SK-N-SH (cell line): ENCODE results near the gene LRMDA.

ENCODE experiments used
- EP300 ChIP-seq, 2 experiments: IDR thresholded peaks; 2 replicates each; pipeline versions ENCODE4 v1.4.0 to v1.6.1; 2012; ENCODE audit warnings: borderline replicate concordance in 1 of 2, low read depth in 1 of 2, low read length in 1 of 2
- EZH2phosphoT487 ChIP-seq: fragments of 200-600 bp; sonication (generic); IDR thresholded peaks from 2 replicates; pipeline ENCODE4 v1.6.1; 2017; ENCODE audit warnings: low read depth, mixed run types, mild to moderate bottlenecking, antibody characterized with exemption, moderate library complexity, borderline replicate concordance
- FOSL2 ChIP-seq: IDR thresholded peaks from 2 replicates; pipeline ENCODE4 v1.4.0; 2012; ENCODE audit warnings: low read depth, mild to moderate bottlenecking, moderate library complexity, borderline replicate concordance
- GABPA ChIP-seq: IDR thresholded peaks from 2 replicates; pipeline ENCODE4 v1.4.0; 2012; ENCODE audit warnings: low read depth, mild to moderate bottlenecking
- POLR2AphosphoS5 ChIP-seq: IDR thresholded peaks from 2 replicates; pipeline ENCODE4 v1.6.1; 2012; ENCODE audit warnings: low read depth, low read length
- RFX5 ChIP-seq: IDR thresholded peaks from 2 replicates; pipeline ENCODE4 v1.6.1; 2012; ENCODE audit warnings: mild to moderate bottlenecking, improper control_type of control experiment, low read length
- SMC3 ChIP-seq: IDR thresholded peaks from 2 replicates; pipeline ENCODE4 v1.6.1; 2012; ENCODE audit warnings: low read depth, low read length, improper control_type of control experiment
- TAF1 ChIP-seq: IDR thresholded peaks from 2 replicates; pipeline ENCODE4 v1.6.1; 2012; ENCODE audit warnings: low read depth, mild to moderate bottlenecking, low read length, moderate library complexity, borderline replicate concordance
- TEAD4 ChIP-seq: IDR thresholded peaks from 2 replicates; pipeline ENCODE4 v1.4.0; 2012; ENCODE audit warnings: mild to moderate bottlenecking, borderline replicate concordance; ENCODE audit not compliant: insufficient read depth
- TF ChIP-seq, protein P1 (sequence below): fragments of 200-600 bp; sonication (generic); IDR thresholded peaks from 2 replicates; pipeline ENCODE4 v1.6.1; 2017; ENCODE audit warnings: antibody characterized with exemption, mild to moderate bottlenecking, moderate library complexity
- TF ChIP-seq, protein P2 (sequence below): IDR thresholded peaks from 2 replicates; pipeline ENCODE4 v1.6.1; 2012; ENCODE audit warnings: mild to moderate bottlenecking, low read depth, low read length, moderate library complexity

DNA sequence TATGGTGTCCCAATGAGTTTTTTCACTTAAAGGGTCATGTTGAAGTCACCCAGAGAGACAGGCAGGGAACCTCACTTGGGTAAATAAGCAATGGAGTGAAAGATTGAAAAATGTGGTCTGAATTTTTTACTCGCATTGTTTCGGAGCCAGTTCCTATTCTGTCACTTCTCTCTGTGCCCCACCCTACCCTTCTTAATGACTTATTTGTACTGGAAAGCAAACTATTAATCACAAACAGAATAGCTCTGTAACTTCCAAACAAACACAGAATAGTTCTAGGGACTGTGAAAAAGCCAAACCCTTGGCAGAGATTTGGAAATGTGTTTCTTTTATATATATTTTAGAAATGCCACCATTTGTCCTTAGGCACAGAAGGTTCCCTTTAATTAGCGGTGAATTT lies 76.0 kb downstream of the LRMDA start:
- TF ChIP-seq, protein P1, sequence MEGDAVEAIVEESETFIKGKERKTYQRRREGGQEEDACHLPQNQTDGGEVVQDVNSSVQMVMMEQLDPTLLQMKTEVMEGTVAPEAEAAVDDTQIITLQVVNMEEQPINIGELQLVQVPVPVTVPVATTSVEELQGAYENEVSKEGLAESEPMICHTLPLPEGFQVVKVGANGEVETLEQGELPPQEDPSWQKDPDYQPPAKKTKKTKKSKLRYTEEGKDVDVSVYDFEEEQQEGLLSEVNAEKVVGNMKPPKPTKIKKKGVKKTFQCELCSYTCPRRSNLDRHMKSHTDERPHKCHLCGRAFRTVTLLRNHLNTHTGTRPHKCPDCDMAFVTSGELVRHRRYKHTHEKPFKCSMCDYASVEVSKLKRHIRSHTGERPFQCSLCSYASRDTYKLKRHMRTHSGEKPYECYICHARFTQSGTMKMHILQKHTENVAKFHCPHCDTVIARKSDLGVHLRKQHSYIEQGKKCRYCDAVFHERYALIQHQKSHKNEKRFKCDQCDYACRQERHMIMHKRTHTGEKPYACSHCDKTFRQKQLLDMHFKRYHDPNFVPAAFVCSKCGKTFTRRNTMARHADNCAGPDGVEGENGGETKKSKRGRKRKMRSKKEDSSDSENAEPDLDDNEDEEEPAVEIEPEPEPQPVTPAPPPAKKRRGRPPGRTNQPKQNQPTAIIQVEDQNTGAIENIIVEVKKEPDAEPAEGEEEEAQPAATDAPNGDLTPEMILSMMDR, result no peak
- TF ChIP-seq, protein P2, sequence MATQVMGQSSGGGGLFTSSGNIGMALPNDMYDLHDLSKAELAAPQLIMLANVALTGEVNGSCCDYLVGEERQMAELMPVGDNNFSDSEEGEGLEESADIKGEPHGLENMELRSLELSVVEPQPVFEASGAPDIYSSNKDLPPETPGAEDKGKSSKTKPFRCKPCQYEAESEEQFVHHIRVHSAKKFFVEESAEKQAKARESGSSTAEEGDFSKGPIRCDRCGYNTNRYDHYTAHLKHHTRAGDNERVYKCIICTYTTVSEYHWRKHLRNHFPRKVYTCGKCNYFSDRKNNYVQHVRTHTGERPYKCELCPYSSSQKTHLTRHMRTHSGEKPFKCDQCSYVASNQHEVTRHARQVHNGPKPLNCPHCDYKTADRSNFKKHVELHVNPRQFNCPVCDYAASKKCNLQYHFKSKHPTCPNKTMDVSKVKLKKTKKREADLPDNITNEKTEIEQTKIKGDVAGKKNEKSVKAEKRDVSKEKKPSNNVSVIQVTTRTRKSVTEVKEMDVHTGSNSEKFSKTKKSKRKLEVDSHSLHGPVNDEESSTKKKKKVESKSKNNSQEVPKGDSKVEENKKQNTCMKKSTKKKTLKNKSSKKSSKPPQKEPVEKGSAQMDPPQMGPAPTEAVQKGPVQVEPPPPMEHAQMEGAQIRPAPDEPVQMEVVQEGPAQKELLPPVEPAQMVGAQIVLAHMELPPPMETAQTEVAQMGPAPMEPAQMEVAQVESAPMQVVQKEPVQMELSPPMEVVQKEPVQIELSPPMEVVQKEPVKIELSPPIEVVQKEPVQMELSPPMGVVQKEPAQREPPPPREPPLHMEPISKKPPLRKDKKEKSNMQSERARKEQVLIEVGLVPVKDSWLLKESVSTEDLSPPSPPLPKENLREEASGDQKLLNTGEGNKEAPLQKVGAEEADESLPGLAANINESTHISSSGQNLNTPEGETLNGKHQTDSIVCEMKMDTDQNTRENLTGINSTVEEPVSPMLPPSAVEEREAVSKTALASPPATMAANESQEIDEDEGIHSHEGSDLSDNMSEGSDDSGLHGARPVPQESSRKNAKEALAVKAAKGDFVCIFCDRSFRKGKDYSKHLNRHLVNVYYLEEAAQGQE, result no peak
- TF ChIP-seq POLR2AphosphoS5, result no peak
- TF ChIP-seq EZH2phosphoT487, result no peak
- no peak for TF ChIP-seq RFX5
- TF ChIP-seq SMC3, result no peak
- no peak for TF ChIP-seq TAF1
- TF ChIP-seq GABPA, result no peak
- no peak for TF ChIP-seq EP300 (IDR thresholded peaks at IDR 0.05; ENCODE audit: borderline replicate concordance in 1 of 2, low read depth in 1 of 2, low read length in 1 of 2)
- no peak for TF ChIP-seq TEAD4
- no peak for TF ChIP-seq FOSL2
